Fibroblast of mammary gland (primary cell): Measurements from ENCODE around the gene UPF1.

Source experiments
- DNase-seq: peaks from one replicate; pipeline ENCODE4 v3.0.0-alpha.2; 2010; ENCODE audit warnings: low read depth
- H3K4me3 ChIP-seq: 2 replicates; pipeline ENCODE4 v1.5.1; 2011; ENCODE audit warnings: low read depth, mild to moderate bottlenecking, low read length, moderate library complexity; ENCODE audit not compliant: control insufficient read depth
- CTCF ChIP-seq: conservative IDR thresholded peaks from 2 replicates; pipeline ENCODE4 v1.5.1; 2011; ENCODE audit warnings: low read depth, low read length, inconsistent platforms; ENCODE audit not compliant: control insufficient read depth, insufficient read depth

Gene UPF1

GRCh38 chr19:18856385-18857126, 24.8 kb downstream of the UPF1 start:
- peak; percentile 52 for TF ChIP-seq CTCF
- H3K4me3 ChIP-seq: no peak overlapping the region
- DNase-seq: peak; percentile 71

DNA sequence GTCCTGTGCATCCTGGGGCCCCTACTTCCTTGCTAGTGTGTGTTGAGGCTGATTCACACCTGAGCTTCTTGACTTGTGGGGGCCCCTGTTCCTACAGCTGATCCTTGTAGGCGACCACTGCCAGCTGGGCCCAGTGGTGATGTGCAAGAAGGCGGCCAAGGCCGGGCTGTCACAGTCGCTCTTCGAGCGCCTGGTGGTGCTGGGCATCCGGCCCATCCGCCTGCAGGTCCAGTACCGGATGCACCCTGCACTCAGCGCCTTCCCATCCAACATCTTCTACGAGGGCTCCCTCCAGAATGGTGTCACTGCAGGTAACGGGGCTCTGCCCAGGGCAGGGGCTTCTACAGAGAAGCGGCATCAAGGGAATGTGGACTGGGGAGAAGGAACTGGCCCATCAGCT, 25.5 kb downstream of the UPF1 start:
- no peak overlapping the region for H3K4me3 ChIP-seq
- no peak for TF ChIP-seq CTCF
- no peak for DNase-seq

GRCh38 chr19:18858906-18859646, 27.3 kb downstream of the UPF1 start:
- no peak overlapping the region for H3K4me3 ChIP-seq
- TF ChIP-seq CTCF: no peak
- no peak for DNase-seq

GRCh38 chr19:18859676-18860301, 28.0 kb downstream of the UPF1 start:
- H3K4me3 ChIP-seq: no peak overlapping the region
- DNase-seq: no peak
- no peak for TF ChIP-seq CTCF

GRCh38 chr19:18860302-18860700, 28.5 kb downstream of the UPF1 start:
- no peak for TF ChIP-seq CTCF
- no peak overlapping the region for H3K4me3 ChIP-seq
- no peak for DNase-seq

- no peak for DNase-seq
- no peak for TF ChIP-seq CTCF
- H3K4me3 ChIP-seq: no peak overlapping the region
These were observed 29.0 kb downstream of the UPF1 start for GRCh38 chr19:18860725-18861124.
